ENCODE data around the gene SCRN3. TPM values are rescaled to one million over a fixed set of nuclear protein-coding genes. Genes with fewer than 3 reads are reported as not detected.

The SCRN3 gene
- total RNA-seq, 2 experiments from 2014 or later = 7.6 to 7.9 TPM

- Mint-ChIP-seq H3K4me3 (no peak overlapping the region), H3K4me1 (ENCODE audit: low read depth) (no peaks in the 10 kb centered on the region), H3K9me3 (no peaks in the 10 kb centered on the region), H3K36me3 (ENCODE audit: low read depth) (peaks cover 35% of the 10 kb centered on the region), H3K27ac (no peak overlapping the region), H3K27me3 (no peaks in the 10 kb centered on the region)
- Histone ChIP-seq H3K4me3 (ENCODE audit: low read length) (no peak overlapping the region), H3K36me3 (ENCODE audit: insufficient read depth, low read length) (peaks cover 37% of the 10 kb centered on the region), H3K27ac (ENCODE audit: low read depth in 1 of 2, low read length in 2 of 2) (no peak overlapping the region), H3K9me3 (ENCODE audit: control insufficient read depth in 1 of 2, insufficient read depth in 1 of 2, low read length in 2 of 2) (no peaks in the 10 kb centered on the region), H3K27me3 (ENCODE audit: control insufficient read depth in 1 of 2, insufficient read depth in 2 of 2, low read length in 2 of 2) (no peaks in the 10 kb centered on the region), H3K4me1 (ENCODE audit: insufficient read depth, low read length) (no peaks in the 10 kb centered on the region)
- ChIA-PET CTCF (interaction anchor here (1.2 to 3.1 kb wide), 2 partner anchors 25 to 86 kb away, joined by 3 to 36 read pairs; no protein-coding TSS in a partner anchor), POLR2A (interaction anchor here (1.4 kb wide), 1 partner anchor 32 kb away, joined by 4 read pairs; no protein-coding TSS in a partner anchor)
- ATAC-seq (ENCODE audit: poor library complexity) (no peak), DNase-seq (no peak)
- intact Hi-C loops (cut with DNase I, micrococcal nuclease) = loop anchor here (10.0 kb wide), 2 partner anchors 144 to 544 kb away; partner anchors contain the start of gene CHN1 (in 1 of the 2)
- no peak for TF ChIP-seq CTCF (IDR thresholded peaks at IDR 0.05)
These were observed 65.7 kb downstream of the SCRN3 start for GRCh38 chr2:174461221-174461620.

GRCh38 chr2:174465327-174465726 lies 69.8 kb downstream of the SCRN3 start:
- no peak overlapping the region for H3K4me3 ChIP-seq (ENCODE audit: low read length)
- intact Hi-C loops (cut with DNase I, micrococcal nuclease) = loop anchor here (2.0 to 10.0 kb wide), 3 partner anchors 137 to 539 kb away; partner anchors contain the start of gene CHN1 (in 1 of the 2)
- Mint-ChIP-seq H3K9me3 (no peaks in the 10 kb centered on the region), H3K4me3 (no peak overlapping the region), H3K27me3 (no peaks in the 10 kb centered on the region), H3K36me3 (ENCODE audit: low read depth) (peaks cover 23% of the 10 kb centered on the region), H3K27ac (no peak overlapping the region), H3K4me1 (ENCODE audit: low read depth) (no peaks in the 10 kb centered on the region)
- ChIA-PET POLR2A (interaction anchor here (1.3 kb wide), 1 partner anchor 28 kb away, joined by 4 read pairs; no protein-coding TSS in a partner anchor), CTCF (no interaction called here)
- peaks cover 25% of the 10 kb centered on the region for H3K36me3 ChIP-seq (ENCODE audit: insufficient read depth, low read length)
- no peak for DNase-seq
- H3K27ac ChIP-seq (ENCODE audit: low read depth in 1 of 2, low read length in 2 of 2) = no peak overlapping the region
- H3K4me1 ChIP-seq (ENCODE audit: insufficient read depth, low read length) = no peaks in the 10 kb centered on the region
- no peaks in the 10 kb centered on the region for H3K27me3 ChIP-seq (ENCODE audit: control insufficient read depth in 1 of 2, insufficient read depth in 2 of 2, low read length in 2 of 2)
- no peak for TF ChIP-seq CTCF (IDR thresholded peaks at IDR 0.05)
- H3K9me3 ChIP-seq (ENCODE audit: control insufficient read depth in 1 of 2, insufficient read depth in 1 of 2, low read length in 2 of 2) = no peaks in the 10 kb centered on the region
- ATAC-seq (ENCODE audit: poor library complexity) = no peak

- no peak overlapping the region for H3K27ac Mint-ChIP-seq
- Histone ChIP-seq H3K27ac (ENCODE audit: low read depth in 1 of 2, low read length in 2 of 2) (no peak overlapping the region), H3K4me3 (ENCODE audit: low read length) (no peak overlapping the region), H3K9me3 (ENCODE audit: control insufficient read depth in 1 of 2, insufficient read depth in 1 of 2, low read length in 2 of 2) (no peaks in the 10 kb centered on the region), H3K4me1 (ENCODE audit: insufficient read depth, low read length) (no peaks in the 10 kb centered on the region), H3K27me3 (ENCODE audit: control insufficient read depth in 1 of 2, insufficient read depth in 2 of 2, low read length in 2 of 2) (no peaks in the 10 kb centered on the region), H3K36me3 (ENCODE audit: insufficient read depth, low read length) (peaks cover 9% of the 10 kb centered on the region)
- H3K4me3 Mint-ChIP-seq = no peak overlapping the region
- TF ChIP-seq CTCF (IDR thresholded peaks at IDR 0.05) = no peak
- H3K27me3 Mint-ChIP-seq = no peaks in the 10 kb centered on the region
- H3K36me3 Mint-ChIP-seq (ENCODE audit: low read depth) = peaks cover 16% of the 10 kb centered on the region
- CTCF ChIA-PET = interaction anchor here (1.0 to 2.0 kb wide), 3 partner anchors 10 to 20 kb away, joined by 3 to 10 read pairs (median 3); no protein-coding TSS in a partner anchor
- POLR2A ChIA-PET = interaction anchor here (0.5 to 1.3 kb wide), 4 partner anchors 11 to 287 kb away, joined by 3 to 5 read pairs (median 4); no protein-coding TSS in a partner anchor
- peaks cover 5% of the 10 kb centered on the region for H3K4me1 Mint-ChIP-seq (ENCODE audit: low read depth)
- H3K9me3 Mint-ChIP-seq = no peaks in the 10 kb centered on the region
- ATAC-seq (ENCODE audit: poor library complexity) (no peak), DNase-seq (no peak)
- intact Hi-C loops (cut with DNase I, micrococcal nuclease) = no loop called here
These were observed 78.3 kb downstream of the SCRN3 start for GRCh38 chr2:174473796-174474195.
